Liver (tissue), 9 donors: ENCODE results near the gene NUDT13. TPM values are rescaled to one million over a fixed set of nuclear protein-coding genes. Genes with fewer than 3 reads are reported as not detected.

Experiments used
- DNase-seq: peaks from one replicate; pipeline ENCODE4 v3.0.0-alpha.2; 2017; ENCODE audit warnings: low spot score
- H3K27ac ChIP-seq, 2 donors: one replicate each; pipeline ENCODE4 v1.7.0; 2013; ENCODE audit warnings: inconsistent platforms in 2 of 2, low read length in 2 of 2, control low read depth in 1 of 2, low read depth in 1 of 2, mild to moderate bottlenecking in 1 of 2
- H3K27me3 ChIP-seq, 4 donors: one replicate each; pipeline versions ENCODE4 v1.6.1 to v1.7.0; 2013; ENCODE audit warnings: low read length in 3 of 4, inconsistent platforms in 1 of 4, mild to moderate bottlenecking in 1 of 4, moderate library complexity in 1 of 4; ENCODE audit not compliant: control insufficient read depth in 4 of 4, insufficient read depth in 4 of 4
- H3K36me3 ChIP-seq, 4 donors: one replicate each; pipeline versions ENCODE4 v1.6.1 to v1.7.0; 2013; ENCODE audit warnings: low read length in 3 of 4, mild to moderate bottlenecking in 3 of 4, low read depth in 1 of 4, moderate library complexity in 1 of 4; ENCODE audit not compliant: control insufficient read depth in 4 of 4, insufficient read depth in 3 of 4
- H3K4me1 ChIP-seq, 4 donors: one replicate each; pipeline versions ENCODE4 v1.6.1 to v1.7.0; 2013; ENCODE audit warnings: low read length in 3 of 4, mild to moderate bottlenecking in 3 of 4, moderate library complexity in 1 of 4; ENCODE audit not compliant: control insufficient read depth in 4 of 4, insufficient read depth in 4 of 4
- H3K4me3 ChIP-seq, 3 donors: one replicate each; pipeline versions ENCODE4 v1.6.1 to v1.7.0; 2013; ENCODE audit warnings: low read length in 3 of 3, control low read depth in 1 of 3, low read depth in 1 of 3, mild to moderate bottlenecking in 1 of 3
- H3K9ac ChIP-seq, 2 donors: one replicate each; pipeline ENCODE4 v1.7.0; 2013; ENCODE audit warnings: low read length in 2 of 2, mild to moderate bottlenecking in 2 of 2, moderate library complexity in 2 of 2, control low read depth in 1 of 2, low read depth in 1 of 2
- H3K9me3 ChIP-seq, 4 donors: one replicate each; pipeline versions ENCODE4 v1.6.1 to v1.7.0; 2013; ENCODE audit warnings: low read length in 3 of 4; ENCODE audit not compliant: control insufficient read depth in 4 of 4
- EGR1 ChIP-seq, 2 donors: IDR thresholded peaks; 2 replicates each; pipeline ENCODE4 v1.6.1; 2016 to 2018; ENCODE audit warnings: antibody characterized with exemption in 2 of 2, low read depth in 2 of 2
- FOXA1 ChIP-seq: IDR thresholded peaks from 2 replicates; pipeline ENCODE4 v1.6.1; 2016; ENCODE audit warnings: antibody characterized with exemption
- FOXA2 ChIP-seq: IDR thresholded peaks from 2 replicates; pipeline ENCODE4 v1.6.1; 2016; ENCODE audit warnings: antibody characterized with exemption
- GABPA ChIP-seq, 2 donors: IDR thresholded peaks in 1 of 2; conservative IDR thresholded peaks in 1 of 2; 2 replicates each; pipeline ENCODE4 v1.6.1; 2016; ENCODE audit warnings: antibody characterized with exemption in 2 of 2, mild to moderate bottlenecking in 1 of 2, moderate library complexity in 1 of 2
- HNF4A ChIP-seq, 2 donors: conservative IDR thresholded peaks; 2 replicates each; pipeline ENCODE4 v1.6.1; 2016; ENCODE audit warnings: antibody characterized with exemption in 2 of 2, mild to moderate bottlenecking in 2 of 2
- HNF4G ChIP-seq: IDR thresholded peaks from 2 replicates; pipeline ENCODE4 v1.6.1; 2016; ENCODE audit warnings: antibody characterized with exemption
- JUND ChIP-seq, 2 donors: IDR thresholded peaks; 2 replicates each; pipeline ENCODE4 v1.6.1; 2016; ENCODE audit warnings: antibody characterized with exemption in 2 of 2
- NR2F2 ChIP-seq: IDR thresholded peaks from 2 replicates; pipeline ENCODE4 v1.6.1; 2016; ENCODE audit warnings: antibody characterized with exemption
- RAD21 ChIP-seq, 2 donors: IDR thresholded peaks; 2 replicates each; pipeline ENCODE4 v1.6.1; 2016; ENCODE audit warnings: antibody characterized with exemption in 2 of 2, mild to moderate bottlenecking in 2 of 2
- RXRA ChIP-seq, 2 donors: IDR thresholded peaks; 2 replicates each; pipeline ENCODE4 v1.6.1; 2017 to 2018; ENCODE audit warnings: antibody characterized with exemption in 2 of 2, mild to moderate bottlenecking in 1 of 2
- SP1 ChIP-seq: IDR thresholded peaks from 2 replicates; pipeline ENCODE4 v1.6.1; 2018; ENCODE audit warnings: antibody characterized with exemption, mild to moderate bottlenecking
- YY1 ChIP-seq: IDR thresholded peaks from 2 replicates; pipeline ENCODE4 v1.6.1; 2016; ENCODE audit warnings: antibody characterized with exemption, mild to moderate bottlenecking
- WGBS: extraction: QIAGEN DNeasy Blood & Tissue Kit; methylation state at CpG from one replicate; pipeline ENCODE4 v1.1.7; 2013; 5-methylcytosine and 5-hydroxymethylcytosine counted together
- polyA plus RNA-seq, 2 donors: library from polyadenylated mRNA; stranded (reverse) in 1 of 2; unstranded in 1 of 2; fragments of 200-250 nt in 1 of 2; fragments of >200 nt in 1 of 2; fragmentation: Nextera tagmentation in 1 of 2; extraction: Ambion mirVana in 1 of 2; gene quantifications; one replicate each; pipeline versions ENCODE4 v1.2.1 to v1.2.3, GENCODE V29; 2013 to 2015
- total RNA-seq, 2 donors: library from RNA; depleted of rRNA; stranded (reverse); fragments of >200 nt; gene quantifications; one replicate each; pipeline ENCODE4 v1.2.3, GENCODE V29; 2014
- TF ChIP-seq, protein P1 (sequence below): IDR thresholded peaks from 2 replicates; pipeline ENCODE4 v1.6.1; 2016; ENCODE audit warnings: antibody characterized with exemption
- TF ChIP-seq, protein P2 (sequence below): fragments of 150-350 bp; IDR thresholded peaks from 2 replicates; pipeline ENCODE4 v1.5.1; 2017; ENCODE audit warnings: improper control_type of control experiment, low read depth, low read length; ENCODE audit not compliant: missing input control
- TF ChIP-seq, protein P3 (sequence below): IDR thresholded peaks from 2 replicates; pipeline ENCODE4 v1.6.1; 2016; ENCODE audit warnings: antibody characterized with exemption
- donor health status: healthy.
- donor health status: healthy.
- donor health status: healthy.
- donor health status: healthy.
- donor health status: healthy.

Gene NUDT13
- total and polyA plus RNA-seq, 4 donors = 0.60 to 4.0 (median 2.4) TPM

DNA sequence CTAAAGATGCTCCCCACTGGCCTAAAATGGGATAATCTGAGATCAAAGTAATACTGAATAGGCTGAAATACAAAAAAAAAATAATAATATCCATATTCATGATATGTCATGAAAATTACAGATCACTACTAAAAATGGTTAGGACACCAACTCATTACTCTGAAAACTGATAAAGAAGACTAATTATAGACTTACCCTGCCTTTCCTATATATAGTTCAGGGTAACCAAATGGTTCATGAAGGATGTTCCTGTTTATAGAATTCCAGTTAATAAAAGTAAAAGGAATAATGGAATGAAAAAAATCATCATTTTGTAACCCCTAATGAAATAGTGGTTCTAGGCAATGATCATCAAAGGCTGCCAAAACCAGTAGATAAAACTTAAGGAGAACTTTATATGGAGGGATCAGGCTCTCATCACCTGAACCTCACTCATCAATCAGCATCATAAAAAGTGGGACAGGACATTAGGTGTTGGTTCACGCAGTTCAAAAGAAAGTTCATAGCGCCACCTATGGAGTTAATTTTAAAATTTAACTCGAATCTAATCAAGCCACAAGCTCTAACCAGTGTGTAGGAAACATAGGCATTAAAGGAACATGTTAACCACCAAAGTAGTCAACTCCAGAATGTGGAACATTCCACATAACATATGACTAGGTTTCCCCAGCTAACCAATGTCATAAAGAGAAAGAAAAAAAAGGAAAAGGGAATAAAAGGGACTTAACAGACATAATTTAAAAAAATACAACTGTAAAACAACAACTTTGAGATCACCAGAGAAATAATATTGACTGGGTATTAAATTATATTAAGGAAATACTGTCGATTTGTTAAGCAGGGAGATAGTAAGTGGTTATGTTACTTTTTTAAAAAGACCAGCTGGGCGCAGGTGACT is 49.3 kb upstream of the NUDT13 start:
- Histone ChIP-seq H3K9ac (no peak overlapping the region), H3K27ac (no peak overlapping the region), H3K4me1 (no peaks in the 10 kb centered on the region), H3K9me3 (no peaks in the 10 kb centered on the region), H3K27me3 (no peaks in the 10 kb centered on the region), H3K36me3 (peaks cover 3 to 24% (median 16%) of the 10 kb centered on the region in 4 donors), H3K4me3 (no peak overlapping the region)
- no peak for DNase-seq
- 55% methylated on average over 5 of the region's 5 CpGs for WGBS
- no peak for TF ChIP-seq GABPA (IDR thresholded peaks at IDR 0.05 in 1 of 2, conservative IDR thresholded peaks at IDR 0.05 in 1 of 2)
- TF ChIP-seq RXRA (IDR thresholded peaks at IDR 0.05) = peak in 1 of 2 donors; percentile 49
- TF ChIP-seq, protein P1, sequence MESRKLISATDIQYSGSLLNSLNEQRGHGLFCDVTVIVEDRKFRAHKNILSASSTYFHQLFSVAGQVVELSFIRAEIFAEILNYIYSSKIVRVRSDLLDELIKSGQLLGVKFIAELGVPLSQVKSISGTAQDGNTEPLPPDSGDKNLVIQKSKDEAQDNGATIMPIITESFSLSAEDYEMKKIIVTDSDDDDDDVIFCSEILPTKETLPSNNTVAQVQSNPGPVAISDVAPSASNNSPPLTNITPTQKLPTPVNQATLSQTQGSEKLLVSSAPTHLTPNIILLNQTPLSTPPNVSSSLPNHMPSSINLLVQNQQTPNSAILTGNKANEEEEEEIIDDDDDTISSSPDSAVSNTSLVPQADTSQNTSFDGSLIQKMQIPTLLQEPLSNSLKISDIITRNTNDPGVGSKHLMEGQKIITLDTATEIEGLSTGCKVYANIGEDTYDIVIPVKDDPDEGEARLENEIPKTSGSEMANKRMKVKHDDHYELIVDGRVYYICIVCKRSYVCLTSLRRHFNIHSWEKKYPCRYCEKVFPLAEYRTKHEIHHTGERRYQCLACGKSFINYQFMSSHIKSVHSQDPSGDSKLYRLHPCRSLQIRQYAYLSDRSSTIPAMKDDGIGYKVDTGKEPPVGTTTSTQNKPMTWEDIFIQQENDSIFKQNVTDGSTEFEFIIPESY = no peak
- TF ChIP-seq JUND (IDR thresholded peaks at IDR 0.05) = no peak
- peak; percentile 54 to 73 for TF ChIP-seq RAD21 (IDR thresholded peaks at IDR 0.05)

DNA sequence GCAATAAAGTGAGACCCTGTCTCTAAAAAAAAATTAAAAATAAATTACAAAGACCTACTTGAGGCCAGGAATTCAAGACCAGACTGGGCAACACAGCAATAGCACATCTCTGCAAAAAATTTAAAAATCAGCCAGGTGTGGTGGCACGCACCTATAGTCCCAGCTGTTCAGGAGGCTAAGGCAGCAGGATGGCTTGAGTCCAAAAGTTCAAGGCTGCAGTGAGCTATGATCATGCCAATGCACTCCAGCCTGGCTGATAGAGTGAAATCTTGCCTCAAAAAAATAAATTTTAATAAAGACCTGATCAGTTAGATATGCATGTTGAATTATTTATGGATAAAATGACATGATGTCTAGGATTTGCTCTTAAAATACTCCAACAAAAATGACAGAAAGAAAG is 48.5 kb upstream of the NUDT13 start:
- Histone ChIP-seq H3K9ac (no peak overlapping the region), H3K27me3 (no peaks in the 10 kb centered on the region), H3K9me3 (no peaks in the 10 kb centered on the region), H3K4me1 (no peaks in the 10 kb centered on the region), H3K4me3 (no peak overlapping the region), H3K36me3 (peaks cover 1 to 27% (median 19%) of the 10 kb centered on the region in 4 donors), H3K27ac (no peak overlapping the region)
- TF ChIP-seq HNF4A (conservative IDR thresholded peaks at IDR 0.05) (peak in 1 of 2 donors; percentile 59), FOXA1 (no peak)
- 82% methylated on average over 1 of the region's 1 CpG for WGBS
- no peak for DNase-seq

DNA sequence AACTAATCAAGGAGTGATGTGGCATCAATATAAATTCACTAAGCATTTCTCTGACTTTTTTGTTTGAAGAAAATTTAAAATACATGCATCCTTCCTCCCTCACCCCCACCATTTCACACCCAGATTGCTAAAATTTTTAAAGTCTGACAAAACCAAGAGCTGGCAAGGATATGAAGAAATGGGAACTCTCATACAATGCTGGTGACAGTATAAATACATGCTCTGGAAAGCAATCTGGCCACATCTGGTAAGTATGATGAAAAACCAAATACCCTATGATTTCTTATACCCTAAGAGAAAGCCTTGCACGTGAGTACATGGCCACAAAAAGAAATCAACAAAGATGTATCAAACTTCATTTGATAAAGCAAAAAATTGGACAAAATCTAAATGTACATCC is 44.8 kb upstream of the NUDT13 start:
- DNase-seq = no peak
- WGBS = 96% methylated on average over 1 of the region's 1 CpG
- H3K36me3 ChIP-seq = peaks cover 4 to 36% (median 32%) of the 10 kb centered on the region in 4 donors

DNA sequence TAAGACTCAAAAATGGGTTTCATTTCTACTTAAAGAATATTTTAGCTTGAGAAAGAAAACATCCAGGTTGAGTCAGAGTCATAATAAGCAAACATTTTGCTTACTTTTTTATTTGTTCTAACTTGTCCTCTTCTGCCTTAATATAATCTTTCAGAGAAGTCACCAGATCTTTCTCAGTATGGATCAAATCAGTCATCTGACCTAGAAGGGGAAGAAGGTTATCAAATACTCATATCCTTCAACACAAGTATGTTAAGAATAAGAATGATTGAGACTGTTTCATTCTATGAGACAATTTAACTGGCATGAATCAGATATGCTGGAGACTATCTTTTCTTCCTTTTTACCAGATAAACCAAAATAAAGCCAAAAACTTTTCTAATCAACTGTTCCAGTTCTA is 36.6 kb upstream of the NUDT13 start:
- Histone ChIP-seq H3K4me1 (no peaks in the 10 kb centered on the region), H3K4me3 (no peak overlapping the region), H3K27ac (no peak overlapping the region), H3K36me3 (peaks cover 7 to 32% (median 27%) of the 10 kb centered on the region in 4 donors), H3K9ac (no peak overlapping the region), H3K9me3 (no peaks in the 10 kb centered on the region), H3K27me3 (no peaks in the 10 kb centered on the region)
- TF ChIP-seq HNF4G = no peak
- TF ChIP-seq GABPA (IDR thresholded peaks at IDR 0.05 in 1 of 2, conservative IDR thresholded peaks at IDR 0.05 in 1 of 2) = no peak
- no peak for TF ChIP-seq NR2F2
- no peak for TF ChIP-seq SP1
- TF ChIP-seq, protein P2, sequence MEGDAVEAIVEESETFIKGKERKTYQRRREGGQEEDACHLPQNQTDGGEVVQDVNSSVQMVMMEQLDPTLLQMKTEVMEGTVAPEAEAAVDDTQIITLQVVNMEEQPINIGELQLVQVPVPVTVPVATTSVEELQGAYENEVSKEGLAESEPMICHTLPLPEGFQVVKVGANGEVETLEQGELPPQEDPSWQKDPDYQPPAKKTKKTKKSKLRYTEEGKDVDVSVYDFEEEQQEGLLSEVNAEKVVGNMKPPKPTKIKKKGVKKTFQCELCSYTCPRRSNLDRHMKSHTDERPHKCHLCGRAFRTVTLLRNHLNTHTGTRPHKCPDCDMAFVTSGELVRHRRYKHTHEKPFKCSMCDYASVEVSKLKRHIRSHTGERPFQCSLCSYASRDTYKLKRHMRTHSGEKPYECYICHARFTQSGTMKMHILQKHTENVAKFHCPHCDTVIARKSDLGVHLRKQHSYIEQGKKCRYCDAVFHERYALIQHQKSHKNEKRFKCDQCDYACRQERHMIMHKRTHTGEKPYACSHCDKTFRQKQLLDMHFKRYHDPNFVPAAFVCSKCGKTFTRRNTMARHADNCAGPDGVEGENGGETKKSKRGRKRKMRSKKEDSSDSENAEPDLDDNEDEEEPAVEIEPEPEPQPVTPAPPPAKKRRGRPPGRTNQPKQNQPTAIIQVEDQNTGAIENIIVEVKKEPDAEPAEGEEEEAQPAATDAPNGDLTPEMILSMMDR = no peak
- TF ChIP-seq, protein P3, sequence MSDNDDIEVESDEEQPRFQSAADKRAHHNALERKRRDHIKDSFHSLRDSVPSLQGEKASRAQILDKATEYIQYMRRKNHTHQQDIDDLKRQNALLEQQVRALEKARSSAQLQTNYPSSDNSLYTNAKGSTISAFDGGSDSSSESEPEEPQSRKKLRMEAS = no peak
- no peak for TF ChIP-seq FOXA2
- no peak for DNase-seq

More for the DNA sequence above, 44.8 kb upstream of the NUDT13 start:
- H3K9ac ChIP-seq = no peak overlapping the region
- TF ChIP-seq JUND (IDR thresholded peaks at IDR 0.05) = no peak
- TF ChIP-seq EGR1 (IDR thresholded peaks at IDR 0.05; ENCODE audit: low read depth in 2 of 2) = no peak
- no peak for TF ChIP-seq HNF4G
- no peak for TF ChIP-seq YY1
- H3K27ac ChIP-seq = no peak overlapping the region
- H3K9me3 ChIP-seq = no peaks in the 10 kb centered on the region
- H3K27me3 ChIP-seq = no peaks in the 10 kb centered on the region
- H3K4me1 ChIP-seq = no peaks in the 10 kb centered on the region
- H3K4me3 ChIP-seq = no peak overlapping the region
